ENCODE results near the gene ATG2B. TPM values are rescaled to one million over a fixed set of nuclear protein-coding genes. Genes with fewer than 3 reads are reported as not detected.

Gene ATG2B
- total RNA-seq, 4 donors from 2014 or later, result 17.1 to 56.6 (median 41.6) TPM

- intact Hi-C loops (cut with DNase I; ENCODE audit: low total_unique reads), result no loop called here
- no peaks in the 10 kb centered on the region for H3K9me3 ChIP-seq
- DNase-seq, result no peak
- peaks cover 0 to 6% of the 10 kb centered on the region in 2 donors for H3K4me1 ChIP-seq
- H3K27me3 ChIP-seq, result no peaks in the 10 kb centered on the region
- no peak for TF ChIP-seq POLR2A (IDR thresholded peaks at IDR 0.05)
- TF ChIP-seq, protein P1, sequence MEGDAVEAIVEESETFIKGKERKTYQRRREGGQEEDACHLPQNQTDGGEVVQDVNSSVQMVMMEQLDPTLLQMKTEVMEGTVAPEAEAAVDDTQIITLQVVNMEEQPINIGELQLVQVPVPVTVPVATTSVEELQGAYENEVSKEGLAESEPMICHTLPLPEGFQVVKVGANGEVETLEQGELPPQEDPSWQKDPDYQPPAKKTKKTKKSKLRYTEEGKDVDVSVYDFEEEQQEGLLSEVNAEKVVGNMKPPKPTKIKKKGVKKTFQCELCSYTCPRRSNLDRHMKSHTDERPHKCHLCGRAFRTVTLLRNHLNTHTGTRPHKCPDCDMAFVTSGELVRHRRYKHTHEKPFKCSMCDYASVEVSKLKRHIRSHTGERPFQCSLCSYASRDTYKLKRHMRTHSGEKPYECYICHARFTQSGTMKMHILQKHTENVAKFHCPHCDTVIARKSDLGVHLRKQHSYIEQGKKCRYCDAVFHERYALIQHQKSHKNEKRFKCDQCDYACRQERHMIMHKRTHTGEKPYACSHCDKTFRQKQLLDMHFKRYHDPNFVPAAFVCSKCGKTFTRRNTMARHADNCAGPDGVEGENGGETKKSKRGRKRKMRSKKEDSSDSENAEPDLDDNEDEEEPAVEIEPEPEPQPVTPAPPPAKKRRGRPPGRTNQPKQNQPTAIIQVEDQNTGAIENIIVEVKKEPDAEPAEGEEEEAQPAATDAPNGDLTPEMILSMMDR (IDR thresholded peaks at IDR 0.05), result no peak
- no peak overlapping the region for H3K27ac ChIP-seq
- H3K4me3 ChIP-seq, result no peak overlapping the region
- H3K36me3 ChIP-seq, result no peaks in the 10 kb centered on the region
These were observed 99.0 kb downstream of the ATG2B start for GRCh38 chr14:96264200-96264553.

DNA sequence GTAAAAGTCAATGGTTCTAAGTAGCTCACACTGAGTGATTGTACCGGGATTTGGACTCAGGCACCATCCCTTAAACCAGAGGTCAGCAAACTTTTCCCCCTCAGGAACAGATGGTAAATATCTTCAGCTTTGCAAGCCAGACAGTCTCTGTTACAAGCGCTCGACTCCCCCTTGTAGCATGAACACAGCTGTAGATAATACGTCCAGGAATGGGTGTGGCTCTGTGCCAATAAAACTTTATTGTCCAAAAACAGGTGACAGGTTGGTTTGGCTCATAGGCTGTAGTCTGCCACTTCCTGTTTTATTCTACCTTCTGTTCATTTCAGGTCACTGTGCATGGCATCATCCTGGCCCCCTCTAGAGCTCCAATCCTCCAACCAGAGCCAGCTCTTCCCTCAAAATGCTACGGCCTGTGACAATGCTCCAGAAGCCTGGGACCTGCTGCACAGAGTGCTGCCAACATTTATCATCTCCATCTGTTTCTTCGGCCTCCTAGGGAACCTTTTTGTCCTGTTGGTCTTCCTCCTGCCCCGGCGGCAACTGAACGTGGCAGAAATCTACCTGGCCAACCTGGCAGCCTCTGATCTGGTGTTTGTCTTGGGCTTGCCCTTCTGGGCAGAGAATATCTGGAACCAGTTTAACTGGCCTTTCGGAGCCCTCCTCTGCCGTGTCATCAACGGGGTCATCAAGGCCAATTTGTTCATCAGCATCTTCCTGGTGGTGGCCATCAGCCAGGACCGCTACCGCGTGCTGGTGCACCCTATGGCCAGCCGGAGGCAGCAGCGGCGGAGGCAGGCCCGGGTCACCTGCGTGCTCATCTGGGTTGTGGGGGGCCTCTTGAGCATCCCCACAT is 99.6 kb downstream of the ATG2B start:
- H3K4me3 ChIP-seq, result no peak overlapping the region
- H3K4me1 ChIP-seq, result peaks cover 0 to 3% of the 10 kb centered on the region in 2 donors
- H3K27me3 ChIP-seq, result no peaks in the 10 kb centered on the region
- no peaks in the 10 kb centered on the region for H3K36me3 ChIP-seq
- intact Hi-C loops (cut with DNase I; ENCODE audit: low total_unique reads), result no loop called here
- TF ChIP-seq POLR2A (IDR thresholded peaks at IDR 0.05), result no peak
- TF ChIP-seq, protein P1 (IDR thresholded peaks at IDR 0.05), result no peak
- H3K27ac ChIP-seq, result no peak overlapping the region
- no peak for DNase-seq
- no peaks in the 10 kb centered on the region for H3K9me3 ChIP-seq

DNA sequence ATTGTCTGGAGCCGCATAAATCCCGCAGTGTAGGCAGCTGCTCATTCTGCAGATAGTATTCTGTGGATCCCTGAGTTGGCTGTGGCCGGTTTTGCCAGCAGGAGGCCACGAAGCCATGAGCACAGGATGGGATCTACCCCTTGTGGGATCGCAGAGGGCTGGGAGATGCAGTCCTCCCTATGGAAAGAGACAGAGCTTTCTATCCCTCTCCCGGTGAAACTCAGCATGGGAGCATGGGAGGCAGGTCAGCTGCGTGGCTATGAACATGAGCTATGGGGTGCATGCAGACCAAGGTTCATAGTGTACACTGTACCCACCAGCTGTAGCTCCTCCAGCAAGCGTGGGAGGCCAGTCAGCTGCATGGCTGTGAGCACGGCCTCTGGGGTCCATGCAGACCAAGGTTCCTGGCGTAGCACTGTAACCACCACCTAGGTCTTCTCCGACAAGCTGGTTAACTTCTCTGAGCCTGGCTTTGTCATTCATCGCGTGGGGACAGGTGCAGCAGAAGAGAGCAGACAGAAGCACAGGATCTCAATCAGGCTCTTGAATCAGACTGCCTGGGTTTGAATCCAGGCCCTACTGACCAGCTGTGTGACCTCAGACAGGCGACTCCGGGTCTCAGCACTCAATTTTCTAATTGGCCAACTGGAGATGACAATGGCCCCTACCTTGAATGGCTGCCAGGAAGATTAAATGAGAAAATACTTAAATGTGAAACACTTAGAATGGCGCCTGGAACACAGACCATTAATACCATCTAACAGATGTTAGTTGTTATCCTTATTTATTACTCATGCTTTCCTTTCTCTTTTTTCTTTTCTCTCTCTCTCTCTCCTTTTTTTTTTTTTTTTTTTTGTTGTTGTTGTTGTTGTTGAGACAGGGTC is 101.1 kb downstream of the ATG2B start:
- intact Hi-C loops (cut with DNase I; ENCODE audit: low total_unique reads), result no loop called here
- Histone ChIP-seq H3K4me3 (no peak overlapping the region), H3K9me3 (no peaks in the 10 kb centered on the region), H3K36me3 (no peaks in the 10 kb centered on the region), H3K27ac (no peak overlapping the region), H3K4me1 (no peaks in the 10 kb centered on the region), H3K27me3 (no peaks in the 10 kb centered on the region)
- TF ChIP-seq POLR2A (IDR thresholded peaks at IDR 0.05), result no peak
- TF ChIP-seq, protein P1 (IDR thresholded peaks at IDR 0.05), result no peak
- no peak for DNase-seq

DNA sequence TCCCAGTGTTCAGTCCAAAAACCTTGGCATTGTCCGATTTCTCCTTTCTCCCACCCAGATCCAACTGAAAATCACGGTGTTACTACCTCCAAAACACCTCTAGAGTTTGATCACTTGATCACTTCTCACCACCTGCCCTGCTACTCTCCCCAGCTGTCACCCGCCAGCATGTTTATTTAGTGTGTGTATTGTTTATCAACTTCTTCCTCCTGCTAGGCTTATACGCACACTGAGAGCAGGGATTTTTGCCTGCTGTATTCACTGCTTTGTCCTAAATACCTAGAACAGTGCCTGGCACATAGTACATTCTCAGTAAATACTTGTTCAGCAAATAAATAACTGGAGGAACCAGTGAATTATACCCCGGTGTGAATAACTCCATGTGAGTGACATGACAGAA is 102.1 kb downstream of the ATG2B start:
- Histone ChIP-seq H3K36me3 (no peaks in the 10 kb centered on the region), H3K4me1 (no peaks in the 10 kb centered on the region), H3K4me3 (no peak overlapping the region), H3K27ac (no peak overlapping the region), H3K9me3 (no peaks in the 10 kb centered on the region), H3K27me3 (no peaks in the 10 kb centered on the region)
- TF ChIP-seq, protein P1 (IDR thresholded peaks at IDR 0.05), result no peak
- TF ChIP-seq POLR2A (IDR thresholded peaks at IDR 0.05), result no peak
- intact Hi-C loops (cut with DNase I; ENCODE audit: low total_unique reads), result no loop called here
- no peak for DNase-seq

DNA sequence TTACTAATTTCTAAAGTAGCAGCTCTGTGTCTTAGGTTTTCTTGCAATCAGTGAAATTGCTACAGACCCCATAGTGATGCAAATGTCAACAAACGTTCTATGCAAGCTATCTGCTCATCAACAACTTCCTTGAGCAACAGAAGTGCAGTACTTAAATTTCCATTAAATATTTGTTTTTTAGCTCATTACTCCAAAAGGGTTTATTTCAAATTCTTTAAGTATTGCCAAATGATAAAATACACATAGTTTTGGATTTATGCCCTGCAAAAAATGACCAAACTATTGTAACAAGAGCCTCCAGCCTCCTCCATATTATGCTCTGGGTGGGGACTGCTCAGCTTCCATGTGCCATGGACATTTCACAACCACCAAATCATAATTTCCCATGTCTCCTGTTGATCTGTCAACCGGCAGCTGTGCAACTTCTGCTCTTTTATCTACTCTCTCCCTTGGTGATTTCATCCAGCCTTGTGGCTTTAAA is 102.8 kb downstream of the ATG2B start:
- Histone ChIP-seq H3K4me3 (no peak overlapping the region), H3K27me3 (no peaks in the 10 kb centered on the region), H3K36me3 (no peaks in the 10 kb centered on the region), H3K9me3 (no peaks in the 10 kb centered on the region), H3K4me1 (peaks cover 0 to under 1% of the 10 kb centered on the region in 2 donors), H3K27ac (no peak overlapping the region)
- intact Hi-C loops (cut with DNase I; ENCODE audit: low total_unique reads), result no loop called here
- DNase-seq, result no peak
- TF ChIP-seq POLR2A (IDR thresholded peaks at IDR 0.05), result no peak
- TF ChIP-seq, protein P1 (IDR thresholded peaks at IDR 0.05), result no peak
